A204.1 (cell line): ENCODE measurements around the gene ST8SIA2.

Experiments
- FAIRE-seq: peaks from 2 replicates; lab custom pipeline; 2012; peaks lifted over from hg19 to GRCh38; lab: Jason Lieb, UNC

Gene ST8SIA2

DNA sequence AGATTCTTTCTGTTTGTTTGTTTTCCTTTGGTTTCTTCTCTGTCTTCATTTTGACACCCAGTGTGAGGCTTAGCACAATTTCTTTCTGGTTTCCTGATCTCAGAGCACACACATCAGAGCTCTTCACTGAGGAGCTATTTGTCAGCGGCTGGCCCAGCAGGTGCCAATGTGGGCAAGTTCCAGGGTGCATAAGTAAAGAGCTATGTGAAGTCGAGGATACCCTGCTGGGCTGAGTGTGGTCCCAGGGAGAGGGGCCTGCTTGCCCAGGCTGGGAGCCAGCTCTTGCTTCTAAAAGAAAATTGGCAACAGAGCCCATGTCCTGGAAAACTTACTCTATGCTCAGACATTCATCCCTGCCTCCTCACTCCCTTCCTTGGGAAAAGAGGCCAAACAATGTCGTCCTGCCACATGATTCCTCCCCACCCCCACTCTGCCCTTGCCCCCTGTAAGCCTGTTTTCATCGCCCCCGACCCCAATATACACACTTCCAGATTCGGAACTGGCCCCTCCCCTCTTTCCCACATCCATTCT is 101.2 kb downstream of the ST8SIA2 start:
- no peak for FAIRE-seq

DNA sequence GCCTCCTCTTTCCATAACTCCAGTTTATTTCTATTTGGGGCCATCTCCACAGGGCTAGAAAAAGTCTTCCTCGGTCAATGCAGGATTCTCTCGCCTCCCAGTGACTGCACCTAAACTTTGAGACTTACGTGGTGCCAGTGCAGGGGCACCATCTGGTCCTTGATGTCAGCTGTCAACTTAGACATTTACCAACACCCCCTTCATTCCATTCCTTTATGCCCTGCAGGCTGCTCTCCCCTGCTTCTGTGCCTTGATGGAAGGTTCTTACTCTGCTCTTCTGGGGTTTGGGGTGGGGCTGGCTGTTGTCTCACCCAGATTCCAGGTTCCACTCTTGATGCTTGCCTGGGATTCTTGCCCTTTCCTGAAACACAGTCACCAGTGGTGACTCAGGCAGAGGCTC is 101.8 kb downstream of the ST8SIA2 start:
- no peak for FAIRE-seq

DNA sequence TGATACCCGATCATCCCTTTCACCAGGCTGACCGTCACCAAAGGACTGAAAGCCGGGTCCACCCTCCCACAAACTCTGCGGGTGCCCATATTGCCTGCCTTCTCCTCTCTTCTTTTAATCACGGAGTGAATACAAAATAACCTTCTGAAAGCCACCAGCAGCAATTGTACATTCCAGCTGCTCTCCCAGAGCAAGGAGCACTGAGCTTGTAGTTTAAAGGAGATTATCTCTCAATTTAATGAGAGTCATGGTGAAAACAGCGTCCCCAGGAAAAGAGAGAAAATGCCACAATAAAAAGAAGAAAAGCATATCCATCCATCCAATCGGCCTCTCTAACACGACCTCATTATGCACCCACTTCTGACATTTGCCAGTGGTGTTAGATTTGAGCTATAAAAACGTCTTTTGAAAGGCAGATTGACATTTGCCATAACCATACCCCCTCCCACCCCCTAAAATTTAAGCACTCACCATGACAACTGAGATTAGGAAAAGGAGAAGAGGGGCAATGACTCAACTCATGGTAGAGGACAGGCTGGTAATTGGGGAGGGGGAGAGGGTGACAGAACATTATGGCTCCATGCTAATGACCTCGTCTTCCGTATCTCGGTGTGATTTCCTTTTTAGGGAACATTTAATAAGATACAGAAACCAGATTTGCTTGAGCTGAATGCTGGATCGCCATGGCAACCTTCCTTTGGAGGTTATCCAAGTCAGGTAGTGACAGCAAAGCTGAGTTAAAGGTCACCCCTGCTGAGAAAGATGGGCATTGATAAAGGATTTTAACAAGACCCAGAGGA is 106.2 kb downstream of the ST8SIA2 start:
- FAIRE-seq: no peak

DNA sequence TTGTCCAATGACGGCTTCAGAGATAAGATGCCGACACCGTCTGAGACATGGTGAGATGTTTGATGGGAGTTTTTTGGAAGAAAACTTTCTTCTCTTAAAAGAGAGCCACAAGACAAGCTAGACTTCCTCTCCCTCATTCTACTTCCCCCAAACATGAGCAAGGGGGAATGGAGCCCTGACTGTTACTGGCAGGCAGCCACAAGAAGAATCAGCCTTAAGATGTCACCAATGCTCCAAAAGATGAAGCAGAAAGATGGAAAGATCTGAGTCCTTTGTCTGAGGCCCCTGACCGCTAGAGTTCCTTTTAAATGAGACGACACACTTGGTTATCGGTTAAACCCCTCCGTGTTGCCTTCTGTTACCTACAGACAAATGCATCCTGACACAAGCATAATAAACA is 108.7 kb downstream of the ST8SIA2 start:
- FAIRE-seq: no peak

DNA sequence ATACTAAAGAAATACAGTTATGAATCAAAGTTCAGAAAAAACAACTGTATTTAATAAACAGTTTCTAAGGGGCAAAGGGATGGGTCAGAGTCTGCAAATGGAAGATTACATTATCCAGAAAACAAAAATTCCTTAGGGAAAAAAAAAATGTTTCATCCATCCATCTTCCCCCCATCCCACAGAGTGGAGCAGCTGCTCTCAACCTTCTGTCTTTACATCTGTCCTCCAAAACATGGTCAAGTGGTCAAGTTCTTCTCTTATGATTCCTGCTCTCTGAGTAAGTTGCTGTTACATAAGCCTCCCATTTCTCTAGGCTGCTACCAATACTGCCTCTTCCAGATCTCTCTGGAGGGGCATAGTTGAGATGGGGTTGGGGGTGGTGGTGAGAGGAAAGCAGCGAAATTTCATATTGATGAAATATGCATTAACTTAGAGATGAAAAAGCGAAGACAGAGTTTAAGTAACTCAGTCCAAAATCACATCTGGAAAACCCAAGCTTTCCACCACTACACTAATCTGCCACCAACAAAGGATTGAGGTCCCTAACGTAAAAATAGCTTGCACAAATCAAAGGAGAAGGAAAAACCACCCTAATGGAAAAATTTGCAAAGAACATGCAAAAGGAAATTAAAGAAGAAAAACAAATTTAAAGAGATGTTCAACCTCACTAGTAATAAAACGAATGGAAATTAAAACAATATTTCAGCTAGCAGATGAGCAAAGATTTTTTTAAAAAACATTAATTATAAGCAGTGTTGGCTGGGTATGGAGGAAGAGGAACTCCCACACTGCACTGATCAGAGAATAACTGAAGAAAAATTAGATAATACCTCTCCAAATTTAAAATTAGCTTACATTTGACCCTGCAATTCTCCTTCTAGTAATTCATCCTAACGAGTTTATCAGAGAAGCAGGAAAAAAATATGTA is 109.5 kb downstream of the ST8SIA2 start:
- no peak for FAIRE-seq

DNA sequence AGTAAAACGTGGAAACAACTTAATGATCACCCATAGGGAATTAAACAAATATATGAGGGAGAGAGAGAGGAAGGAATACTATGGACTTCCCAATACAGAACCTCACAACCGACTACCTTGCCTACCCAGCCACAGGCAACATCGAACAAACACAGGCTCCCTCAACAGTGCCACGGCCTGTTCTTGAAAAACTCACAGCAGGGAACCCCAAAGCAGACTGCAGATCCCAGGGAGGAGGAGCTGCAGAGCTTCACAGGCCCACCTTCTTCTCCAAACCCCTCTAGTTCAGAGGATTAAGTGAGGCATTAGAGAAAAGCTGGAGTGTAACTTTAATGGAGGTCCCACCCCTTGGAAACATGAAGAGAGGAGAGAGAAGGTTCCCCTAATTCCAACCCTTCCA is 110.2 kb downstream of the ST8SIA2 start:
- no peak for FAIRE-seq

DNA sequence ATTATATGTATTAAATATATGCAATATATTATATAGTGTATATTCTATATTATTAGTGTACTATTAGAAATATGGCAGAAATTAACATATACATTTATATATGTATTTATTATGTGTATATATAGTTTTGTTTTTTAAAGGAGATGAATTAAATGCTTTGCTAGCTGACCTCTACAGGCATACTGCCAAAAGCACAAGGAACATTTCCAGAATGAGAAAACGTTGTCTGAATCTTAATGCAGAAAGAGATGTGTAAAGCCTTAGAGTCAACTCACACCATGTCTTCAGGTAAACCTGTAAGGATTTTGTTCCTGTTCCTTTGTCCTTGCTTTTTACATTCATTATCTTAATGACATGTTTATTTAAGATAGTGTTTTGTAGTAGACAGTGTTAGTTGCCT is 111.9 kb downstream of the ST8SIA2 start:
- no peak for FAIRE-seq

DNA sequence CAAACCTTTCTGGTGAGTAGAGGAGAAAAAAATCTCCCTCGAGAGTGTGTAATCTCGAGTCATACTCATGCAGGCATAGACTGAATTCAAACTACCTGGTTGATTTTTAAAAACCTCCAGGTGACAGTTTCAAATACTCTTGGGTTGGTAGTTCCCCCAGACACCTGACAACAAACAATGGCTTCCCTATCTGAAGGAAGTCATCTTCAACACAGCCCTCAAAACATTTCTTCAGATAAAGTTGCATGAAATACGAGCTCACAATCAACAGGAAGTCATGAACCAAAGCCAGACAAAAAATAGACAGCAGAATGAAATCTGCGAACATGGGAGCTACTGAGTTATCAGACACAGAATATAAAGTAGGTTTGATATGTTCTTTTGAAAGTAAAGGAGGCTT is 112.8 kb downstream of the ST8SIA2 start:
- no peak for FAIRE-seq

DNA sequence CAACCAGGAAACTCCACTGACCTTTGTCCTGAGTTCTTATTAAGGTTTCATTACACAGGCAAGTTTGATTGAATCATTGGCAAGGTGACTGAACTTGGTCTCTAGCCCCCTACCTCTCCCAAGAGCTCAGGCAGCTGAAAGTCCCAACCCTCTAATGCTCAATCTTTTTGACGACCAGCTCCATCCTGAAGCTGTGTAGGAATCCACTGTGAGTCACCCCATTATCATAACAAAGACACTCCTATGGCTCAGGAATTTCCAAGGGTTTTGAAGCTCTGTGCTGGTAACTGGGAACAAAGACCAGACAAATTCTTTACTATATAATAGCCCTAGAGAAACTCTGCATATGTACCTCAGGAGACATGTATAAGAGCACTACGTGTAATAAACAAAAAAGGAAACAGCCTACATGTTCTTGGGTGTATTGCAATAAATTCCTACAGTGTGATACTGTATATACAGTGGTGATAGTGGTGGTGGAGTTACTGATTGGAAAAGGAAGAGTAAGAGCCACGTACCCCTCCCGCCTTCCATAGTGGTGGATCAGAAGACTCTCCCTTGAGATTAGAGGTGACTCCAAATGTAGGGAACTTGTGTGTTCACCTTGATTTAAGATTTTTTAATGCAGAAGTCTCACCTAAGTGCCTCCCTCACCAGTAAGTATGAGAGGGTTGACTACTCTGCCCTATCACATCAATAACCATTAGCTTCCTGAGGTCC is 116.6 kb downstream of the ST8SIA2 start:
- FAIRE-seq: no peak
